ENCODE results near the gene DNAH11. TPM values are rescaled to one million over a fixed set of nuclear protein-coding genes. Genes with fewer than 3 reads are reported as not detected.
A peak's percentile ranks its signal among the peaks of the same experiment; 100 is the strongest.
"Not testable (repeated sequence)": the region's sequence is repeated elsewhere in the genome, so short reads cannot be mapped to it uniquely, and the experiment has no call there.

DNAH11 gene
- total and polyA plus RNA-seq, 8 donors: 0.86 to 7.6 (median 3.5) TPM

GRCh38 chr7:21526007-21526406 is 16.8 kb upstream of the DNAH11 start:
- intact Hi-C loops (cut with DNase I): no loop called here
- Histone ChIP-seq H3K27ac (no peak overlapping the region), H3K27me3 (no peaks in the 10 kb centered on the region), H3K9me3 (peaks cover 0 to 5% of the 10 kb centered on the region in 2 donors), H3K36me3 (no peaks in the 10 kb centered on the region), H3K4me1 (no peaks in the 10 kb centered on the region), H3K4me3 (no peak overlapping the region)
- ATAC-seq: no peak
- peak; percentile 30 for TF ChIP-seq CTCF (IDR thresholded peaks at IDR 0.05)
- no peak for DNase-seq

DNA sequence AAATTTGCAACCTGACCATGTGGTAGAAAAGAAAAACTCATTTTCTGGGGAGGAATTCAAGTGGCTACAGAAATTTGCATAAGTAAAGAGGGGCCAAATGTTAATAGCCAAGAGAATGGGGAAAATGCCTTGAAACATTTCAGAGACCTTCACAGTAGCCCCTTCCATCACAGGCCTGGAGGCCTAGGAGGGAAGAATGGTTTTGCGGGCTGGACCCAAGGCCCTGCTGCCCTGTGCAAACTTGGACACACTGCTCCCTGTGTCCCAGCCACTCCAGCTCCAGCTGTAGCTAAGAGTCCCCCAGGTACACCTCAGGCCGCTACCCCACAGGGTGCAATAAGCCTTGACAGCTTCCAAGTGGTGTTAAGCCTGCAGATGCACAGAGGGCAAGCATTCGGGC is 16.4 kb upstream of the DNAH11 start:
- no peak for ATAC-seq
- no peak overlapping the region for H3K4me3 ChIP-seq
- no peak overlapping the region for H3K27ac ChIP-seq
- H3K27me3 ChIP-seq: no peaks in the 10 kb centered on the region
- intact Hi-C loops (cut with DNase I): no loop called here
- H3K9me3 ChIP-seq: peaks cover 0 to 5% of the 10 kb centered on the region in 2 donors
- DNase-seq: peak in 1 of 4 donors; percentile 22
- no peak for TF ChIP-seq CTCF (IDR thresholded peaks at IDR 0.05)
- H3K36me3 ChIP-seq: no peaks in the 10 kb centered on the region
- no peaks in the 10 kb centered on the region for H3K4me1 ChIP-seq

- intact Hi-C loops (cut with DNase I): not testable (repeated sequence)
These were observed 10.4 kb upstream of the DNAH11 start for GRCh38 chr7:21532485-21532884.

DNA sequence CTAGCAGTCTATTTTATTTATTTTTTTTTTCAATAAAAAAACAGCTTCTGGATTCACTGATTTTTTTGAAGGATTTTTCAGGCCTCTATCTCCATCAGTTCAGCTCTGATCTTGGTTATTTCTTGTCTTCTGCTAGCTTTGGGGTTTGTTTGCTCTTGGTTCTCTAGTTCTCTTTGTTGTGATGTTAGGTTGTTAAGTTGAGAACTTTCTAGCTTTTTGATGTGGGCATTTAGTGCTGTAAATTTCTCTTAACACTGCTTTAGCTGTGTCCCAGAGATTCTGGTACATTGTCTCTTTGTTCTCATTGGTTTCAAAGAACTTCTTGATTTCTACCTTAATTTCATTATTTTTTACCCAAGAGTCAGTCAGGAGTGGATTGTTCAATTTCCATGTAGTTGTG is 9.2 kb upstream of the DNAH11 start:
- H3K4me3 ChIP-seq; H3K27me3 ChIP-seq; H3K27ac ChIP-seq; intact Hi-C loops (cut with DNase I); ATAC-seq; H3K4me1 ChIP-seq; DNase-seq; H3K36me3 ChIP-seq; H3K9me3 ChIP-seq: not testable (repeated sequence)

More at GRCh38 chr7:21532485-21532884, 10.4 kb upstream of the DNAH11 start:
- not testable (repeated sequence) for H3K4me3 ChIP-seq, H3K27ac ChIP-seq, H3K36me3 ChIP-seq, ATAC-seq, DNase-seq, H3K27me3 ChIP-seq, H3K4me1 ChIP-seq, H3K9me3 ChIP-seq

GRCh38 chr7:21536445-21537118 is 6.3 kb upstream of the DNAH11 start:
- H3K9me3 ChIP-seq; H3K36me3 ChIP-seq; H3K4me3 ChIP-seq; H3K4me1 ChIP-seq; ATAC-seq; H3K27ac ChIP-seq; intact Hi-C loops (cut with DNase I): not testable (repeated sequence)
- peak in 1 of 4 donors; percentile 76 for DNase-seq
- peaks cover 0 to 14% of the 10 kb centered on the region in 2 donors for H3K27me3 ChIP-seq

DNA sequence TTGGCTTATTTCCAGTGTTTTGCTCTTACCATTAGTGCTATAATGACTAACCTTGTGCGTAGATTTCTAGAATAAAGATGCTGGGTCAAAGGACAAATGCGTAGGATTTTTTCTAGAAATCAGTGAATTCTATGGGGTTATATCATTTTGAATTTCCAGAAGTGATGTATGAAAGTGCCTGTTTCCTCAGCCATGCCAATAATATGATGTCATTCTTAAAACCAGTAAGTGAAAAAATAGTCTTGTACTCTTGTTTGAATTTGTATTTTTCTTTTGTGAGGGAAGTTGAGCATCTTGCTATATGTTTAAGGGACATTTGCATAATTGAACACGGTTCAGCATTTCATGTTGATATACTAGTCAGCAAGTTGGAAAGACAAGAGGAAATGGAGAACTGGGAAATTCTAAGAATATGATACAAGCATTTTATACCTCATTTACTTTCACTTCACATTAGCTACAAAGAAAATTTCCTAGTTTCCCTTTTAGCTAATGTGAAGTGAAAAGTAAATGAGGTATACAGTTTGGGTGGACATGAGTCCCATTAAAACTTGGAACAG is 3.8 kb upstream of the DNAH11 start:
- H3K9me3 ChIP-seq: no peaks in the 10 kb centered on the region
- no peaks in the 10 kb centered on the region for H3K36me3 ChIP-seq
- H3K27me3 ChIP-seq: peaks cover 16 to 38% of the 10 kb centered on the region in 2 donors
- DNase-seq: no peak
- H3K27ac ChIP-seq: no peak overlapping the region
- intact Hi-C loops (cut with DNase I): no loop called here
- no peak for ATAC-seq
- H3K4me3 ChIP-seq: no peak overlapping the region
- H3K4me1 ChIP-seq: peaks cover 0 to 15% of the 10 kb centered on the region in 2 donors
- no peak for TF ChIP-seq CTCF (IDR thresholded peaks at IDR 0.05)

Measured in left lung (tissue), 10 donors.